Measurements from ENCODE around the gene ZSWIM6. TPM values are rescaled to one million over a fixed set of nuclear protein-coding genes. Genes with fewer than 3 reads are reported as not detected.

The ZSWIM6 gene
- polyA plus RNA-seq, 1 of the 3 experiments (the other 2 are of a cell fraction): 7.4 TPM

DNA sequence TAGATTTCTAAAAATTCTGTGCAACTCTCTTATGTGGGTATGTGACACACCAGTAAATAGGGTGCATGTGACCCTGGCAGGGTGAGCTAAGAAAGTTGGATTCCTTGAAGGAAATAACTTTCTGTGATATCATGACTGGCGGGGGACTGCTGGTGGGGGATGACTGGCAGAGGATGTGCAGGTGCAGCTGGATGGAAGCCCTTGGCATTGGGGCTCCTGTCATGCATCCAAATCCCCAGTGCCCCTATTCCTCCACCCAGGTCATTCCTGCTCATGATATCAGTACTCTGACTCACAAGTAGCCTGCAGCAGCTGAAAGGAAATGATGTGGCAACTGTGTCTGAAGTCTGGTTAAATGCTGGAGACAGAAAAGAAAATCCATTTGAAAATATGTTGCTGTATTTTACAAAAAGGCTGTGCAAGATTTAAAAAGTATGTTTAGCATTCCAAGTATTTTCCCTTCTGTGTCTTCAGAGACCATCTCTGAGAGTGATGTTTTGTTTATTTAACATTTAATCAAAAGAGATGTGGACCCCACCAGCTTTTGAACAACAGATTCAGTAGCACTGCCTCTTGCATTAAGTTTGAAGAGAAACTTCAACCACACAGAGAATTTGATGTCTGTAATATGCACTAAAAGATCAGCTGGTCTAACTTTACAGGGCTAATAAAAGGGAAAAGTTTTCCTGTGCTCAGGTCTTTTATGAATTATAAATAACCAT, 17.9 kb upstream of the ZSWIM6 start:
- H3F3A ChIP-seq (replicated peaks; ENCODE audit: insufficient read depth): peaks cover 27% of the 10 kb centered on the region
- peak overlapping the region; percentile 48 to 87; a peak in 3 of 4 replicates for H3K27ac ChIP-seq (ENCODE audit: low read depth in 2 of 2, low read length in 1 of 2)
- H3K9me3 ChIP-seq: no peaks in the 10 kb centered on the region
- H2AFZ ChIP-seq (ENCODE audit: low read depth): peak overlapping the region; percentile 66
- H3K4me2 ChIP-seq: peak overlapping the region; percentile 50
- no peaks in the 10 kb centered on the region for H4K20me1 ChIP-seq (ENCODE audit: insufficient read depth)
- H3K27me3 ChIP-seq (ENCODE audit: insufficient read depth): no peaks in the 10 kb centered on the region
- no peaks in the 10 kb centered on the region for H3K9me2 ChIP-seq
- H3K79me2 ChIP-seq (ENCODE audit: insufficient read depth): no peaks in the 10 kb centered on the region
- CTCF ChIA-PET: no interaction called here
- H3K36me3 ChIP-seq (replicated peaks in 1 of 2; ENCODE audit: control insufficient read depth in 1 of 2, insufficient read depth in 2 of 2, low read length in 1 of 2): no peaks in the 10 kb centered on the region
- POLR2A ChIA-PET: no interaction called here
- peak overlapping the region; percentile 49; the same call in 1 of the 2 replicates for H3K9ac ChIP-seq
- peaks cover 11 to 36% of the 10 kb centered on the region in 2 experiments for H3K4me1 ChIP-seq (ENCODE audit: control insufficient read depth in 1 of 2, insufficient read depth in 2 of 2, low read depth in 1 of 2, low read length in 1 of 2)
- 17% methylated on average over 1 of the region's 1 CpG for WGBS (ENCODE audit: low lambda C conversion rate)
- no peak overlapping the region for H3K4me3 ChIP-seq (ENCODE audit: low read depth in 2 of 2, low read length in 1 of 2)
- DNase-seq: no peak
- TF ChIP-seq FOXM1 (IDR thresholded peaks at IDR 0.05; ENCODE audit: low read depth): no peak
- peak; percentile 86 for TF ChIP-seq FOSL2 (IDR thresholded peaks at IDR 0.05; ENCODE audit: borderline replicate concordance, low read depth)
- TF ChIP-seq, protein P1, sequence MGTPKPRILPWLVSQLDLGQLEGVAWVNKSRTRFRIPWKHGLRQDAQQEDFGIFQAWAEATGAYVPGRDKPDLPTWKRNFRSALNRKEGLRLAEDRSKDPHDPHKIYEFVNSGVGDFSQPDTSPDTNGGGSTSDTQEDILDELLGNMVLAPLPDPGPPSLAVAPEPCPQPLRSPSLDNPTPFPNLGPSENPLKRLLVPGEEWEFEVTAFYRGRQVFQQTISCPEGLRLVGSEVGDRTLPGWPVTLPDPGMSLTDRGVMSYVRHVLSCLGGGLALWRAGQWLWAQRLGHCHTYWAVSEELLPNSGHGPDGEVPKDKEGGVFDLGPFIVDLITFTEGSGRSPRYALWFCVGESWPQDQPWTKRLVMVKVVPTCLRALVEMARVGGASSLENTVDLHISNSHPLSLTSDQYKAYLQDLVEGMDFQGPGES (IDR thresholded peaks at IDR 0.05; ENCODE audit: low read depth, low read length): no peak
- no peak for TF ChIP-seq RCOR1 (IDR thresholded peaks at IDR 0.05; ENCODE audit: low read length)
- TF ChIP-seq, protein P2, sequence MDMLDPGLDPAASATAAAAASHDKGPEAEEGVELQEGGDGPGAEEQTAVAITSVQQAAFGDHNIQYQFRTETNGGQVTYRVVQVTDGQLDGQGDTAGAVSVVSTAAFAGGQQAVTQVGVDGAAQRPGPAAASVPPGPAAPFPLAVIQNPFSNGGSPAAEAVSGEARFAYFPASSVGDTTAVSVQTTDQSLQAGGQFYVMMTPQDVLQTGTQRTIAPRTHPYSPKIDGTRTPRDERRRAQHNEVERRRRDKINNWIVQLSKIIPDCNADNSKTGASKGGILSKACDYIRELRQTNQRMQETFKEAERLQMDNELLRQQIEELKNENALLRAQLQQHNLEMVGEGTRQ (IDR thresholded peaks at IDR 0.05; ENCODE audit: borderline replicate concordance, low read depth, low read length): no peak
- TF ChIP-seq FOXJ3 (CRISPR knock-in tag; IDR thresholded peaks at IDR 0.05): no peak
- peak; percentile 73; the same call in 1 of the 2 replicates for TF ChIP-seq RXRA (IDR thresholded peaks at IDR 0.05; ENCODE audit: borderline replicate concordance, low read depth)
- TF ChIP-seq GATA2 (CRISPR knock-in tag; IDR thresholded peaks at IDR 0.05): no peak
- no peak for TF ChIP-seq MEF2A (IDR thresholded peaks at IDR 0.05; ENCODE audit: borderline replicate concordance, low read depth)
- TF ChIP-seq EZH2phosphoT487 (IDR thresholded peaks at IDR 0.05; ENCODE audit: borderline replicate concordance, low read depth): no peak
- no peak for TF ChIP-seq SIN3A (IDR thresholded peaks at IDR 0.05; ENCODE audit: borderline replicate concordance, low read depth, low read length)
- TF ChIP-seq EP300 (IDR thresholded peaks at IDR 0.05; ENCODE audit: borderline replicate concordance in 1 of 2, low read depth in 1 of 2, low read length in 1 of 2): peak in 1 of 2 experiments; percentile 83; a peak in 2 of 4 replicates
- TF ChIP-seq MXI1 (IDR thresholded peaks at IDR 0.05; ENCODE audit: low read depth, low read length): no peak
- TF ChIP-seq NRF1 (IDR thresholded peaks at IDR 0.05; ENCODE audit: low read depth, low read length): no peak
- no peak for TF ChIP-seq CHD2 (IDR thresholded peaks at IDR 0.05; ENCODE audit: low read length, partially characterized antibody)
- TF ChIP-seq RAD21 (IDR thresholded peaks at IDR 0.05; ENCODE audit: low read length): no peak
- TF ChIP-seq, protein P3, sequence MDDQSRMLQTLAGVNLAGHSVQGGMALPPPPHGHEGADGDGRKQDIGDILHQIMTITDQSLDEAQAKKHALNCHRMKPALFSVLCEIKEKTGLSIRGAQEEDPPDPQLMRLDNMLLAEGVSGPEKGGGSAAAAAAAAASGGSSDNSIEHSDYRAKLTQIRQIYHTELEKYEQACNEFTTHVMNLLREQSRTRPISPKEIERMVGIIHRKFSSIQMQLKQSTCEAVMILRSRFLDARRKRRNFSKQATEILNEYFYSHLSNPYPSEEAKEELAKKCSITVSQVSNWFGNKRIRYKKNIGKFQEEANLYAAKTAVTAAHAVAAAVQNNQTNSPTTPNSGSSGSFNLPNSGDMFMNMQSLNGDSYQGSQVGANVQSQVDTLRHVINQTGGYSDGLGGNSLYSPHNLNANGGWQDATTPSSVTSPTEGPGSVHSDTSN (IDR thresholded peaks at IDR 0.05): peak; percentile 86
- TF ChIP-seq ELF1 (IDR thresholded peaks at IDR 0.05): no peak
- no peak for TF ChIP-seq RFX5 (IDR thresholded peaks at IDR 0.05; ENCODE audit: low read length)
- TF ChIP-seq TEAD4 (IDR thresholded peaks at IDR 0.05; ENCODE audit: borderline replicate concordance, insufficient read depth): peak; percentile 62; the same call in 1 of the 2 replicates
- TF ChIP-seq, protein P4, sequence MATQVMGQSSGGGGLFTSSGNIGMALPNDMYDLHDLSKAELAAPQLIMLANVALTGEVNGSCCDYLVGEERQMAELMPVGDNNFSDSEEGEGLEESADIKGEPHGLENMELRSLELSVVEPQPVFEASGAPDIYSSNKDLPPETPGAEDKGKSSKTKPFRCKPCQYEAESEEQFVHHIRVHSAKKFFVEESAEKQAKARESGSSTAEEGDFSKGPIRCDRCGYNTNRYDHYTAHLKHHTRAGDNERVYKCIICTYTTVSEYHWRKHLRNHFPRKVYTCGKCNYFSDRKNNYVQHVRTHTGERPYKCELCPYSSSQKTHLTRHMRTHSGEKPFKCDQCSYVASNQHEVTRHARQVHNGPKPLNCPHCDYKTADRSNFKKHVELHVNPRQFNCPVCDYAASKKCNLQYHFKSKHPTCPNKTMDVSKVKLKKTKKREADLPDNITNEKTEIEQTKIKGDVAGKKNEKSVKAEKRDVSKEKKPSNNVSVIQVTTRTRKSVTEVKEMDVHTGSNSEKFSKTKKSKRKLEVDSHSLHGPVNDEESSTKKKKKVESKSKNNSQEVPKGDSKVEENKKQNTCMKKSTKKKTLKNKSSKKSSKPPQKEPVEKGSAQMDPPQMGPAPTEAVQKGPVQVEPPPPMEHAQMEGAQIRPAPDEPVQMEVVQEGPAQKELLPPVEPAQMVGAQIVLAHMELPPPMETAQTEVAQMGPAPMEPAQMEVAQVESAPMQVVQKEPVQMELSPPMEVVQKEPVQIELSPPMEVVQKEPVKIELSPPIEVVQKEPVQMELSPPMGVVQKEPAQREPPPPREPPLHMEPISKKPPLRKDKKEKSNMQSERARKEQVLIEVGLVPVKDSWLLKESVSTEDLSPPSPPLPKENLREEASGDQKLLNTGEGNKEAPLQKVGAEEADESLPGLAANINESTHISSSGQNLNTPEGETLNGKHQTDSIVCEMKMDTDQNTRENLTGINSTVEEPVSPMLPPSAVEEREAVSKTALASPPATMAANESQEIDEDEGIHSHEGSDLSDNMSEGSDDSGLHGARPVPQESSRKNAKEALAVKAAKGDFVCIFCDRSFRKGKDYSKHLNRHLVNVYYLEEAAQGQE (IDR thresholded peaks at IDR 0.05; ENCODE audit: low read depth, low read length): no peak
- peak; percentile 58; the same call in 1 of the 2 replicates for TF ChIP-seq POLR2AphosphoS5 (IDR thresholded peaks at IDR 0.05; ENCODE audit: low read depth, low read length)
- TF ChIP-seq, protein P5, sequence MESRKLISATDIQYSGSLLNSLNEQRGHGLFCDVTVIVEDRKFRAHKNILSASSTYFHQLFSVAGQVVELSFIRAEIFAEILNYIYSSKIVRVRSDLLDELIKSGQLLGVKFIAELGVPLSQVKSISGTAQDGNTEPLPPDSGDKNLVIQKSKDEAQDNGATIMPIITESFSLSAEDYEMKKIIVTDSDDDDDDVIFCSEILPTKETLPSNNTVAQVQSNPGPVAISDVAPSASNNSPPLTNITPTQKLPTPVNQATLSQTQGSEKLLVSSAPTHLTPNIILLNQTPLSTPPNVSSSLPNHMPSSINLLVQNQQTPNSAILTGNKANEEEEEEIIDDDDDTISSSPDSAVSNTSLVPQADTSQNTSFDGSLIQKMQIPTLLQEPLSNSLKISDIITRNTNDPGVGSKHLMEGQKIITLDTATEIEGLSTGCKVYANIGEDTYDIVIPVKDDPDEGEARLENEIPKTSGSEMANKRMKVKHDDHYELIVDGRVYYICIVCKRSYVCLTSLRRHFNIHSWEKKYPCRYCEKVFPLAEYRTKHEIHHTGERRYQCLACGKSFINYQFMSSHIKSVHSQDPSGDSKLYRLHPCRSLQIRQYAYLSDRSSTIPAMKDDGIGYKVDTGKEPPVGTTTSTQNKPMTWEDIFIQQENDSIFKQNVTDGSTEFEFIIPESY (IDR thresholded peaks at IDR 0.05; ENCODE audit: borderline replicate concordance, low read depth): peak; percentile 74; the same call in 1 of the 2 replicates

All from SK-N-SH (cell line).